HG03175 (cell line): ENCODE measurements around the gene GRM8.
"Not testable (repeated sequence)": the region's sequence is repeated elsewhere in the genome, so short reads cannot be mapped to it uniquely, and the experiment has no call there.

Experiments
- ATAC-seq: cut with Tn5 transposase; IDR thresholded peaks from one replicate; pipeline ENCODE4 v1.9.1; 2021; ENCODE audit warnings: mild to moderate bottlenecking, moderate library complexity; ENCODE audit not compliant: unreplicated experiment

Gene GRM8

DNA sequence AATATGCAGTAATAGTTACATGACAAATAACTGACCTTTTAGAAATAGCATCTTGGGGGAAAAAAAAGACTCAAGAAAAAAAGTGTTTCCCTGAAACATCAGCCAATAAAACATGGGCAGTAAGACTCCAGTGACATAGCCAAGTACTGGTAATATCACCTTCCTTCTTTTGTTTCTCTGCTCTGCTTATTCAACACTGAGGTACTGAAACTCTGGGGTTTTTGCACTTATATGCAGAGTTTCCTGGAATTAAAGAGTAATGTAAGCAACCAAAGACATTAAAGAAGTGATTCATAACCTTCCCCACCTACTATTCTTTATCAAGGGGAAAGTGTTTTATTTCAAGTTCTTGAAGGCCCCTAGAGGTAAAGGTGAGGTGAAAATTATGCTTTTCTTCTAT, 414.5 kb downstream of the GRM8 start:
- ATAC-seq = no peak

- not testable (repeated sequence) for ATAC-seq
Measured at GRCh38 chr7:126831241-126831640, 421.5 kb downstream of the GRM8 start.

DNA sequence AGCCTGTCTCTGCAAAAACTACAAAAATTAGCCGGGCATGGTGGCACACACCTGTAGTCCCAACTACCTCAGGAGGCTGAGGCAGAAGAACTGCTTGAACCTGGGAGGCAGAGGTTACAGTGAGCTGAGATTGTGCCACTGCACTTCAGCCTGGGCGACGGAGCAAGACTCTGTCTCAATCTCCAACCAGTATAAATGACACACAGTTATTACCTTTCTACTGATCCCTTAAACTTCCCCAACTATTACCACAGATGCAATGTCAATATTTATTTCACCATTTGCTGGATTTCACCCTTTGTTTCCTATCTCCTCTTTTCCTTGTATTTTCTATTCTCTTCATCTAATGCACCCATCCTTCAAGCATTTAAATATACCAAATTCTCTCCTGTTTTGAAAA, 431.8 kb downstream of the GRM8 start:
- no peak for ATAC-seq

- no peak for ATAC-seq
Measured at GRCh38 chr7:126819197-126819484, 433.6 kb downstream of the GRM8 start.

- no peak for ATAC-seq
Measured at GRCh38 chr7:126818393-126819196, 434.1 kb downstream of the GRM8 start.

GRCh38 chr7:126809188-126809587, 443.6 kb downstream of the GRM8 start:
- no peak for ATAC-seq

- ATAC-seq = no peak
Measured at GRCh38 chr7:126806614-126807013, 446.1 kb downstream of the GRM8 start.

DNA sequence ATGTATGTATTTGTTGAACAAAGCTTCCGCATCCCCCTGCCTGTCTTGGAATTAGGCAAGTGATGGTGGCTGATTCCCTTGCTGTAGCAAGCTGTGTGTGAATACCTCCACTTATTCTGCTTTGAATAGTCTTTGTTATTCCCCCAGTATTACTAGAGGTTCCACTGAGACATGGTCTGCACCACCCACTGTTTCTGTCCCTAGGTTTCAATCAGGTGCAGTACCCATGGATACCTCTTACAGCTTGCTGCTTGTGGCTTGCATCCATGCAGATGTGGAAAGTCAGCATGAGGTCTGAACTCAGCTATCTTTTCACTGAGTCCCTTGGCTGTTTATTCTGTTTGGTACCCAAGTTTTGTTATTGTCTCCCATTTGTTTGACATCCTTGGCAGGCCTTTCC, 447.4 kb downstream of the GRM8 start:
- no peak for ATAC-seq

GRCh38 chr7:126804604-126805003, 448.1 kb downstream of the GRM8 start:
- ATAC-seq = peak; percentile 88

DNA sequence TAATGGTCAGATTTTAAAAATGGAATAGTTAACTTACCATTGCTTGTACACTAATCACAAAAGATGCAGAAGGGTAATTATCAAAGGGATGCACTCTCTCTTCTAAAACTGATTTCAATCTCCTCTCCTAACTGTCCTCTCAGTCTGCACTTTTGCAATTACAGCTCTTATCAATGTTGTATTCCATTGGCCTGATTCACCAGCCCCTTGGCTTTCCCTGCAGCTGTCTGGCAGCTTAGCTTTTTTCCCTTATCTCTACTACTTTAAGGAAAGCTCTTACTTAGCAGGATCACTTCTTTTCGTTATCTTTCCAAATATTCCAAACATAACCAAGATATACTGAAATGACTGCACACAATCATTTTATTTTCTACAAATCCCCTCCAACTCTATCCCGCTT, 448.8 kb downstream of the GRM8 start:
- no peak for ATAC-seq

GRCh38 chr7:126803060-126803665, 449.6 kb downstream of the GRM8 start:
- peak; percentile 84 for ATAC-seq

- ATAC-seq = no peak
Measured at GRCh38 chr7:126801733-126802132, 451.0 kb downstream of the GRM8 start.

DNA sequence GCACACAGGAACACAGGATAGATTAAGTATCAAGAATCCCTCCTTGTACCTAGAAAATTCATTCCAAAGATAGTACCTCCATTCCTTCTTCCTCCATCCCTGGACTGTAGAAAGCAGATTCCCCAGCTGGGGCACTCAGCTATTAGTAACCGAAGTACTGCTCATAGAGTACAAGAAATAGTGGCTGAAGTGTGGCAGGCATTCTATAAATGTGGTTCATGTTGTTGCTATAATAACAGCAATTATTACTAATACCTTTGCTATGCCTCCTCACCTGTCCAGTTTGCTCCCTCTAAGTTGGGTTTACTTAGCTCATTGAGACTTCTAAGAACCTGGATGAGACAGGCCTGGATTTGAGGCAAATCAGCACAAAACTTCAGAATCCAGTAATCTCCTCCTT, 453.2 kb downstream of the GRM8 start:
- no peak for ATAC-seq

GRCh38 chr7:126792521-126792920, 460.2 kb downstream of the GRM8 start:
- ATAC-seq = no peak

- no peak for ATAC-seq
Measured at GRCh38 chr7:126791306-126791705, 461.4 kb downstream of the GRM8 start.

DNA sequence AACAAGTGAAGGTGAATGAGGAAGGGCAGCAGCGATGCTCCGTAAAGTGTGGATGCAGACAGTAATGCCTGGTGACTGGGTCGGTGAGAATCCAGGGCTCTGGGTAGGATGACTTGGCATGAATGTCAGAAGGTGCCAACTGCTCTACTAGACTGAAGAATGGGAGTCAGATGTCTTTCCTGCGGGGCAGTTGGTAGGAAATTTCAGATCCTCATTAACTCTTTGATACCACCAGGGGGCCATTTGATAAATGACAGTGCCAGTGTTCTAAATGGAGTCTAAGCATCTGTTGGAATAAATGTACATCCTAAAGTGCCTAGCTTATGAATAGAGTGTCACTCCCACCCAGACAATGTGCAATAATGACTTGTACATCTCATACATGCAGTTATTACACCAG, 462.0 kb downstream of the GRM8 start:
- ATAC-seq = no peak

- no peak for ATAC-seq
Measured at GRCh38 chr7:126783613-126784012, 469.1 kb downstream of the GRM8 start.

GRCh38 chr7:126780993-126781392, 471.7 kb downstream of the GRM8 start:
- peak; percentile 70 for ATAC-seq

GRCh38 chr7:126778101-126778500, 474.6 kb downstream of the GRM8 start:
- ATAC-seq = no peak

DNA sequence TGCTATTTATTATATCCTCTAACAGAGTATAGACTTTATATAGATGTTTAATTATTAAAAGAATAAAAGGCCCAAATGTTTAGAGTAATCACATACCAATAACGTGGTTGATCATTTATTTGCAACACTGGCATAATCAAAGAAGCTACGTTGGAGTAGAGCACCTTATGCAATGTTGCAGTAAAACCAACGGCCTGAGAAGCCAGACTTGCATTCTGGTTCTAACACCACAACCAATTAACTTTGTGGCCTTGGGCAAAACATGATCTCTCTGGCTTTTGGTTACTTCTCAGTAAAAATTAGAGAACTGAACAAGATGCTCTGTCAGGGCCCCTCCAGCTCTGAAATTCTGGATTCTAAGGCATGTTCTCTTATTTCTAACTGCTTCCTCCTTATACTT, 476.2 kb downstream of the GRM8 start:
- ATAC-seq = no peak

DNA sequence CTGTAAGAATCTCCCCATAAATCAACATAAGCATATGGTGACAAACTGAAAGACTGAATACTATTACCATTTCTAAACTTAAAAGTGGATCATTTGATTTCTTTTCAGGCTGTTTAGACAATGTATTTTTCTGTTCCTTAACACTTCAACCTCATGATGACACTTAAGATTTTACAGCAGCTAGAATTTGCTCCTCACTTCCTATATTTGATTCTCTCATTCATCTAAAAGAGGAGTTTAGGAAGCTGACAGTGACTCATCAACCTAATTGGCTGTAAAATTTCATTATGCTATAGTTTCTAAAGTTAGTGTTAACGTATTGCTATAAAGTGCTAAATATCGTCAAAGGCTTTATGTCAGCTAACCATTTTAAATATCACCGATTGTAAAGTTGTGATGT, 478.7 kb downstream of the GRM8 start:
- no peak for ATAC-seq

DNA sequence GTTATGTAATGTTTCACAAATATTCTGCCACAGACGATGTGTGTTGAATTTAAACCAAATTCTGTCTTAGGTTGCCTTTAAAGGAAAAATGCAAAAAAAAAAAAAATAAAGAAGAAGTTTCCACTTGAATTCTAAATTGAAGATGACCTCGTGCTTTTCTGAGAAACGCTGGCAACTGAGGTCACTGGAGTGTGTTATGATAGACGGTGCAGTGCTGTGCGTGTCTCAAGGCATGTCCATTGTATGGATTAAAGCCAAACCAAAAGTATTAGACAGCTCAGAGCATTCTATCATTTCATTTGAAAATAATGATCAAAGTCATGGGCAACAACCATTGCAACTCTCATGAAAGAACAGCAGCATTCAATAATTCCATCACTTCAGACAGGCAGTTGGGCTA, 483.9 kb downstream of the GRM8 start:
- no peak for ATAC-seq
